ENCODE data around the gene PFKP.

Gene PFKP

DNA sequence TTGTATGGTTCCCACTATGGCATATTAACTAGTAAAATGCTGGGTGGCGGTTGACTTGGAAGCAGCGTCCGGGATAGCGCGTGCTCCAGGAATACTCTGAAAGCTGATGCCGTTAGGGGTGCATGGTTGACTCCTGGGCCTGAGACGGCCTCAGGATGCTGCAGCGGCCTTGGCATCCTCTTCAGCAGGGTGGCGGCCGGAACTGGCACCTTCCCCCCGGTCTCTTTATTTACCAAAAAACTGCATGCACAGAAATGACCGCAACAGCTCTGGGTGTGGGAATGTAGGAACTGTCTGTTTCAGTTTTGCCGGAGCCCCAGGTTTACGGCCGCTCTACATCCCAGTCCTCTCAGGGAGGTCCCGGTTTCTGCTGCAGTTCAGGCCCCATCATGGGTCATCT lies 28.8 kb downstream of the PFKP start:
- Histone ChIP-seq H3K9ac (ENCODE audit: low read depth in 1 of 2, low read length in 2 of 2) (no peak overlapping the region), H3K36me3 (ENCODE audit: control insufficient read depth in 1 of 2, insufficient read depth in 2 of 2, low read length in 2 of 2) (peaks cover 4 to 25% of the 10 kb centered on the region in 2 donors), H3K4me1 (ENCODE audit: control insufficient read depth in 1 of 2, insufficient read depth in 2 of 2, low read length in 2 of 2) (peaks cover 27 to 29% of the 10 kb centered on the region in 2 donors), H3K9me3 (ENCODE audit: control insufficient read depth in 1 of 2, low read length in 2 of 2) (no peaks in the 10 kb centered on the region), H3K4me3 (ENCODE audit: low read depth in 1 of 2, low read length in 2 of 2) (peak overlapping the region in 1 of 2 donors; percentile 38), H3K27ac (ENCODE audit: low read depth, low read length) (peak overlapping the region; percentile 28), H3K27me3 (ENCODE audit: control insufficient read depth in 1 of 2, insufficient read depth in 2 of 2, low read length in 2 of 2) (no peaks in the 10 kb centered on the region)

DNA sequence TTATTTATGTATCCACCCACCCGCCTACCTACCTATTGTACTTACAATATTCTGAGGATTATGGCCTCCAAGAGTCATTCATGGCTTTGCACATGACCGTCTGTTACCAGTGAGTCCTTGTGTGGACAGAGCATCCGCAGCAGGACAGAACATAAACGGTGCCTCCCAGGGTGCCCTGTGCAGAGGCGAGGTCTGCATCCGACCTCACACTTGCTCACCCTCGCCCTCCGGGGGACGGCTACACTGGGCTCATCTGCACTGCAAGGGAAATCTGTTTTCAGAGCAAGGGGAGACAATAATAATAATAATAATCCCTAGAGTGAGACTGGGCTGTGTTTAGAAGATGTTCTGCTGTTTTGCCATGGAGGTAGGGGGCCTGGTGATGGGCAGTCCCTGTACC lies 29.8 kb downstream of the PFKP start:
- Histone ChIP-seq H3K9me3 (ENCODE audit: control insufficient read depth in 1 of 2, low read length in 2 of 2) (no peaks in the 10 kb centered on the region), H3K4me3 (ENCODE audit: low read depth in 1 of 2, low read length in 2 of 2) (no peak overlapping the region), H3K27ac (ENCODE audit: low read depth, low read length) (no peak overlapping the region), H3K4me1 (ENCODE audit: control insufficient read depth in 1 of 2, insufficient read depth in 2 of 2, low read length in 2 of 2) (peaks cover 21 to 25% of the 10 kb centered on the region in 2 donors), H3K36me3 (ENCODE audit: control insufficient read depth in 1 of 2, insufficient read depth in 2 of 2, low read length in 2 of 2) (peaks cover 4 to 30% of the 10 kb centered on the region in 2 donors), H3K9ac (ENCODE audit: low read depth in 1 of 2, low read length in 2 of 2) (no peak overlapping the region), H3K27me3 (ENCODE audit: control insufficient read depth in 1 of 2, insufficient read depth in 2 of 2, low read length in 2 of 2) (no peaks in the 10 kb centered on the region)

DNA sequence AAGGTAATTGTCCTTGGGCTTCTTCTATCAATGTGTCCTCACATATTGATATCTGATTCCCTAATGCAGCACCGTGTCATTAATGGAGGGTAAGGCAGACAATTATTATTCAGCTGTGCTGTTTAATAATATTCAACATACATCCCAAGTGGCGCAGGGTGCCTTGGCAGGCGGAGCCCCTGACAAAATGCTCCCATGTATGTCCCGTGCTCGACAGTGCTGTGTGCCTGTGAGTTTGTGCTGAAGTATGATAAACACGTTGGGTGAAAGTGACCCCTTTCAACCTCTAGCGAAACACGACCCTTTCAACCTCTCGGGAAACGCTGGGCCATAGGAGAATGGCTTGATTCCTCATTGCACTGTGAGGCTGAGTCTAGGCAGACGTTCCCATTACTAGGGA lies 31.3 kb downstream of the PFKP start:
- H3K27ac ChIP-seq (ENCODE audit: low read depth, low read length): no peak overlapping the region
- no peaks in the 10 kb centered on the region for H3K9me3 ChIP-seq (ENCODE audit: control insufficient read depth in 1 of 2, low read length in 2 of 2)
- H3K9ac ChIP-seq (ENCODE audit: low read depth in 1 of 2, low read length in 2 of 2): no peak overlapping the region
- H3K36me3 ChIP-seq (ENCODE audit: control insufficient read depth in 1 of 2, insufficient read depth in 2 of 2, low read length in 2 of 2): peaks cover 4 to 38% of the 10 kb centered on the region in 2 donors
- no peaks in the 10 kb centered on the region for H3K27me3 ChIP-seq (ENCODE audit: control insufficient read depth in 1 of 2, insufficient read depth in 2 of 2, low read length in 2 of 2)
- peaks cover 26 to 34% of the 10 kb centered on the region in 2 donors for H3K4me1 ChIP-seq (ENCODE audit: control insufficient read depth in 1 of 2, insufficient read depth in 2 of 2, low read length in 2 of 2)
- no peak overlapping the region for H3K4me3 ChIP-seq (ENCODE audit: low read depth in 1 of 2, low read length in 2 of 2)

DNA sequence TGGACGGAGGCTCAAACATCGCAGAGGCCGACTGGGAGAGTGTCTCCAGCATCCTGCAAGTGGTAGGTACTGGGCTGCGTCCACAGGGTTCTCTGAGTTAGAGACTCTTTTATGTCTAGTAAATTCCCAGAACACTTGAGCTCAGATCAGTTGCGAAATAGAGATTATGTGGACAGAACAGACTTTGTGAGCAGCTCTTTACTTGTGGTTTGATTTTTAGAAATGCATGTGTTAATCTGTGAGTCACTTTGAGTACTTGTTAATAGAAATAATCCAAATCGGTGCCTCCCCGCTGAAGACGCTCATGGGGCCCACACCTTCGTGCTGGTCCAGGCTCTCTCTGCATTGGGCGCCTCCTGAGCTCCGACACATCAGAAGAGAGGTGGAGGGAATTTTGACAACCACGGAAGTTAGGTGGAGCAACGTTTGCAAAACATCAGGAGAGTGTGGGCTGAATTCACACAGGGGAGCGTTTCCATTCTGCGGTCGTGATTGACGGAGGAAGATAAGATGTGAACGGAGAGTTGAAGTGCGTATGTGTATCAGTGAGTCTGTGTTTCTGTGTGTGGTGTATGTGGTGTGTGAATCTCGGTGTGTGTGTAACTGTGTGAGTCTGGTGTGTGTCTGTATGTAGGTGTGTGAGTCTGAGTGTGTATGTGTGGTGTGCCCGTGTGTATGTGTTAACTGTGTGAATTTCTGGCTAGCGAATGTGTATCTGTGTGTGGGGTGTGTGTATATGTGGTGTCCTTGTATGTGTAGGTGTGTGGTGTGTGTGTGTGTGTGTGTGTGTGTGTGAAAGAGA lies 32.1 kb downstream of the PFKP start:
- Histone ChIP-seq H3K9me3 (ENCODE audit: control insufficient read depth in 1 of 2, low read length in 2 of 2) (no peaks in the 10 kb centered on the region), H3K27me3 (ENCODE audit: control insufficient read depth in 1 of 2, insufficient read depth in 2 of 2, low read length in 2 of 2) (no peaks in the 10 kb centered on the region), H3K4me1 (ENCODE audit: control insufficient read depth in 1 of 2, insufficient read depth in 2 of 2, low read length in 2 of 2) (peaks cover 24 to 29% of the 10 kb centered on the region in 2 donors), H3K27ac (ENCODE audit: low read depth, low read length) (no peak overlapping the region), H3K4me3 (ENCODE audit: low read depth in 1 of 2, low read length in 2 of 2) (no peak overlapping the region), H3K9ac (ENCODE audit: low read depth in 1 of 2, low read length in 2 of 2) (no peak overlapping the region), H3K36me3 (ENCODE audit: control insufficient read depth in 1 of 2, insufficient read depth in 2 of 2, low read length in 2 of 2) (peaks cover 8 to 42% of the 10 kb centered on the region in 2 donors)

DNA sequence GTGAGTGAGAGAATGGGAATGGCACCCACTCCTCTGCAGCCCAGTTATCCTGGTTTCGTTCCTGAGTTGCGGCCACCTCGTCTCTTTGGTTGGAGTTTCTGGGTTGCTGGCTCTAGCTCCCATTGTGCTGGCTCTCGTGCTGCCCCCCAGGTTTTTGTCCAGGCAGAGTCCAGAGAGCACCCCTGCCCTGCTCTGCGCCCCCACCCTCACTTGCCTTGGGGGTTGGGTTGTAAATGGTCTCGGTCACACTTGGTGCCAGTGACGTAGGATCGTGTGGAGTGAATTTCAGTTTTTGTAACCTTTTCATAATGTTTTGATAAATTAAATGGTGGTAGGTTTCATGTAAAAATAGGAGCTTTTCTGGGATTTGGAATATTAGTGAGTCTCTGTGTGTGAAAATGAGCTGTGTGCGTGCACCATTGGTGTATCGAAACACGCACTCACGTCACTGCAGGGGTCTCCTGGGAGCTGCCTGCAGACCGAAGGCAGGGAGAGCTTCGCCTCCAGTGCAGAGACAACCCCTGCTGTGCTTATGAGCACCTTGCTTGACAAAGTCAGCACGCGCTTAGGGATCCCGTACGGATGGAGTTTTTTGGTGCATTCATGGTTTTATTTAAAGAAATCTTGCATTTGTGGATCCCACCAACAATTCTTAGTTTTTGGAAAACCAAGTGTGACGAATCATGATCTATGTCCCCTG lies 32.9 kb downstream of the PFKP start:
- H3K36me3 ChIP-seq (ENCODE audit: control insufficient read depth in 1 of 2, insufficient read depth in 2 of 2, low read length in 2 of 2): peaks cover 8 to 50% of the 10 kb centered on the region in 2 donors

DNA sequence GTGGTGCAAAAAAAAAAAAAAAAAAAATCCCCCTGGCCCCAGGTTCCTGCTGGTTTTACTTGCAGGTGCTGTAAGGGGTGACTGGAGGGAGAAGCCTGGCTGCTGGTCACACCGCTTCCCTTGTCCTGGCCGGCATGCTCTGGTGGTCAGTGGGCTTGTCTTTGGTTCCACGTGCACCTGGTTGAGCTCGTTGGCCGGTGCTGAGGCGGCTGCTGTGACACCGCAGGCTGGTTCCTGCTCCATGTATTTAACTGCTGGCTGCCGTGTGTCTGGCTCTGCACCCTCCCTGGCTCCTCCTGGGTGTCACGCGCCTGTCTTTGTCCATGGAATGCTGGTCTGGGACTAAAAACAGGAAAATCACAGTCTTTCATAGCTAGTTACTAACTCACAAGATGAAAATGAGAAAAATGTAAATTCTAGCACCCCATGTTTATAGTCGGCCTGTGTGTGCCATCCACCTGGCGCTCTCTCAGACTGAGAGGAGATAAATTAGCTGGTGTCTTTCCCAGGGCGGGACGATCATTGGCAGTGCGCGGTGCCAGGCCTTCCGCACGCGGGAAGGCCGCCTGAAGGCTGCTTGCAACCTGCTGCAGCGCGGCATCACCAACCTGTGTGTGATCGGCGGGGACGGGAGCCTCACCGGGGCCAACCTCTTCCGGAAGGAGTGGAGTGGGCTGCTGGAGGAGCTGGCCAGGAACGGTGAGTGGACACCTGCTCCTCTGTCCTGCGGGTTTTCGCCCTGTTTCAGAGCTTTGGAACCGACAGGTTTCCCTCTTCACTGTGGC lies 33.7 kb downstream of the PFKP start:
- Histone ChIP-seq H3K36me3 (ENCODE audit: control insufficient read depth in 1 of 2, insufficient read depth in 2 of 2, low read length in 2 of 2) (peaks cover 8 to 56% of the 10 kb centered on the region in 2 donors), H3K27me3 (ENCODE audit: control insufficient read depth in 1 of 2, insufficient read depth in 2 of 2, low read length in 2 of 2) (no peaks in the 10 kb centered on the region), H3K27ac (ENCODE audit: low read depth, low read length) (no peak overlapping the region), H3K9me3 (ENCODE audit: control insufficient read depth in 1 of 2, low read length in 2 of 2) (no peaks in the 10 kb centered on the region), H3K9ac (ENCODE audit: low read depth in 1 of 2, low read length in 2 of 2) (no peak overlapping the region), H3K4me3 (ENCODE audit: low read depth in 1 of 2, low read length in 2 of 2) (no peak overlapping the region), H3K4me1 (ENCODE audit: control insufficient read depth in 1 of 2, insufficient read depth in 2 of 2, low read length in 2 of 2) (peaks cover 10 to 14% of the 10 kb centered on the region in 2 donors)

More for the DNA sequence above, 32.9 kb downstream of the PFKP start:
- H3K27me3 ChIP-seq (ENCODE audit: control insufficient read depth in 1 of 2, insufficient read depth in 2 of 2, low read length in 2 of 2): no peaks in the 10 kb centered on the region
- no peak overlapping the region for H3K27ac ChIP-seq (ENCODE audit: low read depth, low read length)
- no peaks in the 10 kb centered on the region for H3K9me3 ChIP-seq (ENCODE audit: control insufficient read depth in 1 of 2, low read length in 2 of 2)
- H3K9ac ChIP-seq (ENCODE audit: low read depth in 1 of 2, low read length in 2 of 2): no peak overlapping the region
- no peak overlapping the region for H3K4me3 ChIP-seq (ENCODE audit: low read depth in 1 of 2, low read length in 2 of 2)
- H3K4me1 ChIP-seq (ENCODE audit: control insufficient read depth in 1 of 2, insufficient read depth in 2 of 2, low read length in 2 of 2): peaks cover 18 to 22% of the 10 kb centered on the region in 2 donors

DNA sequence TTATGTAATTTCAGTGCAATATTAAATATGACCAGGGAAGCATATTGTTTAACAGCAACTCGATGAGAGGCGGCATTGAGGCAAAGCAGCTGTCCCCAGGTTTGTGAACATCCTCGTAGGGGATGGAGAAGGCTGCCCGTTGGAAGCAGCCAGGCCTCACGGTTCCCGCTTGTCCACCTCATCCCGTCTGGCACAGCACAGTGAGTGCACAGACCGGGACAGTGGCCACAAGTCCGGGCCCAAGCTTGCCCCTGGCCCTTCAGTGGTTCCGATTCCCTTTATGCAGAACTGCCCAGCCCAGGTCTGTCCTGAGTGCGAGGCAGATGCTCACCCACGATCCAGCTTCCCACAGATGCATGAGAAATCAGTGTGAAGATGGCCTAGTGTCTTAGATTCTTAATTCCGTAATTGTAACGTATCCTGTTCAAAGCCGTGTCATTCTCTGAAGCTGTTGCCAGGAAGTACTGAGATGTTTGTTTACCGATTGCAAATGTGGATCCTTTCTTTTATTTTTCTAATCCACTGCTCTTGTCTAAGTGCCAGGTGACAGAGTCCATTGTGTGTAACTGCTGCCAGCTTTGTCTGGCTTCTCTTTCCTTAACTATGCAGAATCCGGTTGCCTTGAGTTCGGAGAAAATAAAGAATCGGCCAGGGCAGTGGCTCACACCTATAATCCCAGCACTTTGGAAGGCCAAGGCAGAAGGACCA lies 35.5 kb downstream of the PFKP start:
- Histone ChIP-seq H3K9ac (ENCODE audit: low read depth in 1 of 2, low read length in 2 of 2) (no peak overlapping the region), H3K36me3 (ENCODE audit: control insufficient read depth in 1 of 2, insufficient read depth in 2 of 2, low read length in 2 of 2) (peaks cover 8 to 65% of the 10 kb centered on the region in 2 donors), H3K9me3 (ENCODE audit: control insufficient read depth in 1 of 2, low read length in 2 of 2) (no peaks in the 10 kb centered on the region), H3K4me1 (ENCODE audit: control insufficient read depth in 1 of 2, insufficient read depth in 2 of 2, low read length in 2 of 2) (peaks cover 4 to 9% of the 10 kb centered on the region in 2 donors), H3K4me3 (ENCODE audit: low read depth in 1 of 2, low read length in 2 of 2) (peak overlapping the region in 1 of 2 donors; percentile 21), H3K27ac (ENCODE audit: low read depth, low read length) (no peak overlapping the region), H3K27me3 (ENCODE audit: control insufficient read depth in 1 of 2, insufficient read depth in 2 of 2, low read length in 2 of 2) (no peaks in the 10 kb centered on the region)

DNA sequence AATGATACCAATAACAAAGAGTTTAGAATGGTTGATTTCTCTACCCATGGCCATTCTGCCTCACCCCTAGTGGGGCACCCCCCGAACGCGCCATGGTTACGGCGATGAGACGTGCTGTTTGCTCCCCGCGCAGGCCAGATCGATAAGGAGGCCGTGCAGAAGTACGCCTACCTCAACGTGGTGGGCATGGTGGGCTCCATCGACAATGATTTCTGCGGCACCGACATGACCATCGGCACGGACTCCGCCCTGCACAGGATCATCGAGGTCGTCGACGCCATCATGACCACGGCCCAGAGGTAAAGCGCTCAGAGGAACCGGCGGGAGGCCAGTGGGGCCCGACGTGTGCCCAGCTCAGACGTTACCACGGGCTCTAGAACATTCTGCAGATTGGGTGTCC lies 36.3 kb downstream of the PFKP start:
- Histone ChIP-seq H3K4me3 (ENCODE audit: low read depth in 1 of 2, low read length in 2 of 2) (no peak overlapping the region), H3K36me3 (ENCODE audit: control insufficient read depth in 1 of 2, insufficient read depth in 2 of 2, low read length in 2 of 2) (peaks cover 8 to 72% of the 10 kb centered on the region in 2 donors), H3K27ac (ENCODE audit: low read depth, low read length) (no peak overlapping the region)

DNA sequence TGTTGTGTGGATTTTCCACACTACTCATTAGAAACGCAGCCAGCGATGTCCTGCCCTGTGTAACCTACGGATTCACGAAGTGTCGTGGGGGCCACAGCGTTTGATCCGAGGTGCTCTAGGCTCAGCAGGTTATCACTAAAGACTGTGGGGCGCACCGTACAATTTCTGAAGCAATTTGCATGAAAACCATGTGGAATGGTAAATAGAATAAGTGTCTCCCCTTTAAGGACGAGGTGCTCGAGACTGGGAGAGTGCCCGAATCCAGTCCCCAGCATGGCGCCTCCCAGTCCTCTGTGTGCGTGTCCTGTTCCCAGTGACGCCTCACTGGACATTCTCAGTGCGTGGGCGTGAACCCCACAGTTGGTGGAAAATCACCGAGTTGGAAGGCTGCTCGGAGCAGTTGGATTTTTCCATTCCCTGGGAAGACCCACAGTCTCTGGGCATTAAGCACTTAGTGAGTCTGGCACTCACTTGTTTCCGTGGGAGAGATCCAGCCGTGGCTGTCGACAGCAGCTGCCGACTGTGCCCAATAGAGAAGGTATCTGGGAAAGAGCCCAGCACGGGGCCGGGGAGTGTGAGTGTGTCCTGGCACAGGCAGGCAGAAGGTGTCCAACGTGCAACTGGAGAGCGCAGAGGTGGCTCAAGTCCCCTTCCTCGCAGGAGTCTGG lies 37.0 kb downstream of the PFKP start:
- Histone ChIP-seq H3K27ac (ENCODE audit: low read depth, low read length) (no peak overlapping the region), H3K9ac (ENCODE audit: low read depth in 1 of 2, low read length in 2 of 2) (no peak overlapping the region), H3K36me3 (ENCODE audit: control insufficient read depth in 1 of 2, insufficient read depth in 2 of 2, low read length in 2 of 2) (peaks cover 14 to 76% of the 10 kb centered on the region in 2 donors), H3K9me3 (ENCODE audit: control insufficient read depth in 1 of 2, low read length in 2 of 2) (no peaks in the 10 kb centered on the region), H3K4me3 (ENCODE audit: low read depth in 1 of 2, low read length in 2 of 2) (no peak overlapping the region), H3K27me3 (ENCODE audit: control insufficient read depth in 1 of 2, insufficient read depth in 2 of 2, low read length in 2 of 2) (no peaks in the 10 kb centered on the region), H3K4me1 (ENCODE audit: control insufficient read depth in 1 of 2, insufficient read depth in 2 of 2, low read length in 2 of 2) (peaks cover 4 to 9% of the 10 kb centered on the region in 2 donors)

More for the DNA sequence above, 36.3 kb downstream of the PFKP start:
- Histone ChIP-seq H3K9me3 (ENCODE audit: control insufficient read depth in 1 of 2, low read length in 2 of 2) (no peaks in the 10 kb centered on the region), H3K9ac (ENCODE audit: low read depth in 1 of 2, low read length in 2 of 2) (no peak overlapping the region), H3K27me3 (ENCODE audit: control insufficient read depth in 1 of 2, insufficient read depth in 2 of 2, low read length in 2 of 2) (no peaks in the 10 kb centered on the region), H3K4me1 (ENCODE audit: control insufficient read depth in 1 of 2, insufficient read depth in 2 of 2, low read length in 2 of 2) (peaks cover 4 to 9% of the 10 kb centered on the region in 2 donors)

Measured in duodenal mucosa (tissue), 2 donors.